Raji (cell line): ENCODE measurements around the gene XRCC4.

Source experiments
- POLR2A ChIP-seq: IDR thresholded peaks from 2 replicates; pipeline ENCODE4 v1.6.1; 2011; ENCODE audit warnings: low read depth, low read length, control low read depth; ENCODE audit not compliant: insufficient read depth

Gene XRCC4

DNA sequence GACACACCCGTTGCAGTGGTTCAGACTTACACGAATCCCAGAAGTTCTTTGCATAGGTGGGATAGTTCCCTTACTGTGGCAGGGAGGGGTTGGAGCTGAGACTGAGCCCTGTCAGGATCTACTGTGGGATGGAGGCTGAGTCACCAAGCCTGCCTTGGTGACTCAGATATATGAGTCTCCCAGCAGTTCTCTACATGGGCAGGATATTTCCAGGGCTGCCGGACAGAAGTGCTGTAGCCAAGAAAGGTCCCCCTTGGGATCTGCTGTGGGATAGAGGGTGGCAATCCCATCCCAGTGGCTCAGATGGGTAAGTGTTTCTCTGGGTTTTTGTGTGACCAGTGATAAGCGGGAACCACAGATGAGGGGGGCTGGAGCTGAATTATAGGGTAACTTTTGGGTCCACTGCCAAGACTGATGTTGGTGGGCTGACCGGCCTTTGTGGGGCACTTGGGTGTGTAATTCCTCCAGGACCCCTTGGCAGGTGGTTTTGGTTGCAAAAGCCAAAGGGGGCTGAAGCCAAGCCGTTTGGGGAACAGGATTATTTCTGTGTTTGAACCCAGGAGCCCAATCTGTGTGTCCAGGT, 18.7 kb downstream of the XRCC4 start:
- no peak for TF ChIP-seq POLR2A

DNA sequence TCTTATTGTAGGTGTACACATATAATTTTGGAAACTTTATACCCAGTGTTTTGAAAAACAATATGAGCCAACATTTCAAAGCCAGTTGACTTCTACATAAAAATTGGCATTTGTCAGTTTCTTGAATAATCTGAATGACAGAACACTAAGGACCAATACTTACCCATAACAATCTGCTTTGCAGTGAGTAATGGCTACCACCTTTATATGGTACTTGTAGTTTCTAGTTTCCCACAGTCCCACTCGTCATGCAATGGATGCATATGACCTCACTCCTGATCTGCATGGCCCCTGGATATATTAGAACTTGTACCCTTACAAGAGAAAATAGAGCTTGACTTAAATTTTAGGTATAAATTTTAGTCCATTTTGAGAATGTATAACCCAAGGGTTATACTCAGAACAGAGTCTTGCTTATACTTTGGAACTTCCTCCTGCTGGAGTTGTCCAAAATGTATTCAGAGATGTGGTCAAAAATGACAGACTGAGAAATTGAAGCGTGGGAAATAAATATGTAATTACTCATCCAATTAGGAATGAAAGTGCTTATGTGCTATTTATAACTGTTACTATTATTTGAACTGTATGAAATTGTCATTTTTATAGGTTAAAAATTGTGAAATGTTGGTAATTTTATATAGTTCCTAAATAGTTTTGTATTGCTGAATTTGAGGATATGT, 19.5 kb downstream of the XRCC4 start:
- no peak for TF ChIP-seq POLR2A

DNA sequence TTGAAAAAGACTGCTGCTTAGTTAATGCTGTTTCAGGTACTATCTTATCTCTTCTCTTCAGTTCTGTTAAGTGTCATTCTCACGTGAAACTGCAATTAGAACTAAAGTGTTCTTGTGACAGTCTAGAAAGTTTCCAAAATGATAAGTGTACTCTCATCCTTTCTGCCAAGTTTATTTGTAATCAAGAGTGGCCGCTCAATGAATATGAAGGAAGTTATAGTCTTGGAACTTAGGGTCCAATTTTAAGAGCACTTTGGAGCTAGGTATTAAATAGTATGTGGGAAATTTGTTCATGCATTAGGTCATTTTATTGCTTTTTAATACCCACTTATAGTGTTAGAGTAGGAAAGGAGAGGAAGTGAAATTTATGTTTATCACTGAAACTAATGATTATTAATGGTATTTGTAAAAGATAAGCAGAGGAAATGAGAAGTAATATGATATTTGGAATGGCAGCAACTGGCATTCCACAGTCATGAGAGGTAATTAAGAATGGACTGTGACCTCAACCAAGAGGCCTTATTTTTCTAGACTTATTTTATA, 20.4 kb downstream of the XRCC4 start:
- TF ChIP-seq POLR2A = no peak

DNA sequence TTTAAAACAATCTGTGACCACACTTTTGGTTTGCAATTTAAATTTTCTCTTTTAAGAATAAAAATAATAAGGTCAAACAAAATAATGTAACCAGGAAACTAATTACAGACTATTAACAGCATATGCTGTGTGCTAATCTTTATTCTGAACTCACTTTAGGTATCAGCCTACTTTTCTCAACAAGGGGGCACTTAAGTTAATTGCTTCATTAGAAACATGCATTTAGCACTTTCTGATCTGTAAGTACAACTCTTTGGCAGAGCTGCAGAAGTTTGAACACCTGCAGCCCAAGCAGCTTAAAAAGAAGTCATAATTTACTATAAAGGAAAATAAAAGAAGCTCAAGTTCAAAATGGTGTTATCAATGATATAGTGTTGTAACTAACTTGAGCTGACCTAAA, 21.7 kb downstream of the XRCC4 start:
- TF ChIP-seq POLR2A = no peak

GRCh38 chr5:83099445-83099844, 22.1 kb downstream of the XRCC4 start:
- no peak for TF ChIP-seq POLR2A

DNA sequence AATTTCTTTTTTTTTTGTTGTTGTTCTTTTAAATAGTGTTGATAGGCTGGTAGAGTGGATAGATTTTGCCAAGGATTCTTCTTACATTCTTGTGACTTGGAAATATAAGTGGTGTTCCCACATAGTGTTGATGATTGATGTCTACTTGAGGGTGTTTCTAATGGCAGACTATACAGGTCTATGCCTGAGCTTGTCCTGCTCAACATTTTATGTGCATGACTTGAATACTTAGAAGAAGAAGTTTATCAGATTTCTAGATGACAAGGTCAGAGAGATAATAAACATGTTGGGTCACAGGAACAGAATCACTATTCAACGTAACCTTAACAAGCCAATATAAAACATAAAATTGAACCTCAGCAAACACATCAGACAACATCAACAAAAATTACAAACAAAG, 24.2 kb downstream of the XRCC4 start:
- TF ChIP-seq POLR2A = no peak

DNA sequence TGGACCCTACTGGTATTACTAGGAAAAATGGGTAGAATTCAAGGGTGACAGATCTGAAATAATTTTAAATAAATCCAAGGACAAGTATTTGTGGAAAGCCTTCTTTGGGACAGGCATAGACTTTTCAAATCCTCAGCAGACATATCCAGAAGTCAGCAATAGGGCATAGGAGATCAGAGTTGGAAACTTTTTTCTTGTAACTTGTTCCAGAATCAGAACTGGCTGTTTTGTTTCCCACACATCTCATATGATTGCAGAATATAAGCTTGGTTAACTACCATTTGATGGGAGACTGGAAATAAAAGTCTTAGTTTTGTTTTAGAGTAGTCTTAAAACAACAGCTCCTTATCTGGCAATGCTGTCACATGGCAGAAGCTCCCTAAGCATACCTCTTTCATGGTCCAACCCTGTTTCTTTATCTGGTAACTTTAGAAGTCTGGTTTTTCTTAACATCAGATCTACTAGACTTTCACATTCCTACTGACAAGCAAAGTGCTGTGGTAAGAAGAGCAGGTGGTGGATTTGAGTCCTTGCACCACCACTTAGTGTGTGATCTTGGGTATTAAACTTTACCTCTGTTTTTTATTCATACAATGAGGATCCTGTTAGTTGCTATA, 25.1 kb downstream of the XRCC4 start:
- no peak for TF ChIP-seq POLR2A

- TF ChIP-seq POLR2A = no peak
Measured at GRCh38 chr5:83104021-83104420, 26.7 kb downstream of the XRCC4 start.

- TF ChIP-seq POLR2A = no peak
Measured at GRCh38 chr5:83107692-83108420, 30.5 kb downstream of the XRCC4 start.

GRCh38 chr5:83109380-83109779, 32.0 kb downstream of the XRCC4 start:
- TF ChIP-seq POLR2A = no peak

DNA sequence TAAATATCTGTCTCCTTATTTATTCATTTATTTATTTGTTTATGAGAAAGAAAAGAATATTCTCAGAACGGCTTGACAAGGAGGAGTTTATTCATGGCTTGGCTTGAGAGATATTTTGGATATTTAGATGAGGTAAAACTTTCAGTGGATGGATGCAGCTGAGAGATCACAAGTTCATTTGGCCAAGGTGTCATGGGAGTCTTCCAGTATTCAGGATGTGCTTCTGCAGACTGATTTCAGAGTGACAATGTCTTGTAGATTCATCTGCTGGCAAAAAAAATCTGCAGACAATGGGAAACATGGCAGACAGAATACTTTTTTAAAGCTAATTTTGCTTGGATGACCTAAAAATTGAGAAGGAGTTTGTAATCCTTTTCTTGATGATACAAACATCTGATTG, 38.5 kb downstream of the XRCC4 start:
- TF ChIP-seq POLR2A = no peak

DNA sequence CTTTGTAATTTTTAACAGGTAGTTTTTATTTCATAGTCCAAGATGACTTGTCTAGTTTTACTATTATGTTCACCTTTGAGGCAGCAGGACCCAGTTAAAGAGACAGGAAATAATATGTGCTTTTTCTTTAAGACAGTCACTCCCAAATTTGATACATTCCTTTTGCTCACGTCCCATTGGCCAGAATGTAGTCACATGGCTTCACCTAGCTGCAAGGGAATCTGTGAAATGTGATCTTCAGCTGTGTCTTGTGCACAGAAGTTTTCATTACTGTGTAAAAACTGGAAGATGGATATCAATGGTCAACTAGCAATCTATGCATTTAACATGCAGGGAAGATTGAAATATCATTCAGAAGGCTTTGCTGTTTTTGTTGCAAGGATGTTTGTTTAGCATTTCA, 41.1 kb downstream of the XRCC4 start:
- TF ChIP-seq POLR2A = no peak

- no peak for TF ChIP-seq POLR2A
Measured at GRCh38 chr5:83118976-83119375, 41.6 kb downstream of the XRCC4 start.

DNA sequence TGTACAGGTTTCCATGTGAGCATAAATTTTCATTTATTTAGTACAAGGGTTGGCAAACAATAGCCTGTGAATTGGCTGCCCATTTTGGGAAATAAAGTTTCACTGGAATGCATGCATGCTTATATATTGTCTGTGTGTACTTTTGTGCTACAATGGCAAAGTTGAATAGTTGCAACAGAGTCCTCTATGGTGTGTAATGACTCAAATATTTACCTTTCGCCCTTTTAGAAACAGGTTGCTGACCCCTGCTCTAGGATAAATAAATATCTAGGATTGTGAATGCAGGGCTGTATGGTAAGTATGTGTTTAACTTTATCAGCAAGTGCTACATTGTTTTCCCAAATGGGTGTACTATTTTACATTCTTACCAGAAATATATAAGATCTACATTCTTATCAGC, 47.2 kb downstream of the XRCC4 start:
- no peak for TF ChIP-seq POLR2A

- TF ChIP-seq POLR2A = no peak
Measured at GRCh38 chr5:83125560-83125959, 48.2 kb downstream of the XRCC4 start.

- no peak for TF ChIP-seq POLR2A
Measured at GRCh38 chr5:83126501-83126900, 49.2 kb downstream of the XRCC4 start.

DNA sequence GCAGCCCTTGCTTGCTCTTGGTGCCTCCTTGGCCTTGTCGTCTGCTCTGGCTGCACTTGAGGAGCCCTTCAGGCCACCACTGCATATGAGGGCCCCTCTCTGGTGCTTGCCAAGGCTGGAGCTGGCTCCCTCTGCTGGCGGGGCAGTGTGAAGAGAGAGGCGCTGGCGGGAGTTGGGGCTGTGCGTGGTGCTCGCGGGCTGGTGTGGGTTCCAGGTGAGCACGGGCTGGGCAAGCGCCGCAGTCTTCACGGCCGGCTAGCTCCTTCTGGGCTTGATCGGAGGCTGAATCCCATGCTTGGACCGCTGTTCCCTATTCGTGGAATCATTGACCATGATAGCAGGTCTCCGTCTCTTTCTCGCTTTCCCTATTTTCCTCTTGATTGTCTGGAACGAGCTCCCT, 56.5 kb downstream of the XRCC4 start:
- no peak for TF ChIP-seq POLR2A
